ENCODE results near the gene PVALB. TPM values are rescaled to one million over a fixed set of nuclear protein-coding genes. Genes with fewer than 3 reads are reported as not detected.

Gene PVALB
- total and polyA plus RNA-seq, 9 of the 15 experiments (the other 6 are each of a cell fraction or from before 2014, with no cell fraction given) = not detected

- BruUV-seq (replicated peaks) = no TSS peak
- intact Hi-C loops (cut with micrococcal nuclease) = no loop called here
- H3K4me3 ChIP-seq = no peak overlapping the region
Measured at GRCh38 chr22:36863281-36863680, 46.4 kb upstream of the PVALB start.

More at GRCh38 chr22:36863281-36863680, 46.4 kb upstream of the PVALB start:
- Histone ChIP-seq H3K9me1 (ENCODE audit: control insufficient read depth, insufficient read depth, low read length) (no peaks in the 10 kb centered on the region), H3K36me3 (ENCODE audit: control insufficient read depth, insufficient read depth, low read length) (no peaks in the 10 kb centered on the region), H3K79me2 (ENCODE audit: control insufficient read depth, insufficient read depth, low read length) (no peaks in the 10 kb centered on the region), H2AFZ (ENCODE audit: low read depth, low read length) (no peak overlapping the region), H3K9ac (ENCODE audit: insufficient read depth in 1 of 2, low read depth in 2 of 2, low read length in 2 of 2) (no peak overlapping the region), H4K20me1 (replicated peaks; ENCODE audit: control insufficient read depth, insufficient read depth, low read length) (no peaks in the 10 kb centered on the region), H3K27ac (ENCODE audit: extremely low read depth, low read depth, low read length) (no peak overlapping the region), H3K4me2 (ENCODE audit: insufficient read depth, low read length) (no peak overlapping the region), H3K9me3 (replicated peaks; ENCODE audit: control insufficient read depth, insufficient read depth, low read depth, low read length) (no peaks in the 10 kb centered on the region), H3K27me3 (ENCODE audit: control insufficient read depth in 2 of 2, insufficient read depth in 2 of 2, low read length in 2 of 2) (no peaks in the 10 kb centered on the region; a peak in 1 of 5 replicates), H3K4me1 (replicated peaks in 1 of 2; ENCODE audit: control insufficient read depth in 2 of 2, insufficient read depth in 2 of 2, low read length in 2 of 2) (peaks cover 0 to 13% of the 10 kb centered on the region in 2 experiments; a peak in 2 of 5 replicates)
- no peak for ATAC-seq
- ChIA-PET POLR2A (interaction anchor here (0.7 kb wide), 1 partner anchor 21 kb away, joined by 3 read pairs; no protein-coding TSS in a partner anchor), CTCF (ENCODE audit: low intra/inter-chr PET ratio) (no interaction called here)
- no peak for TF ChIP-seq ZNF766 (CRISPR knock-in tag; conservative IDR thresholded peaks at IDR 0.05)
- TF ChIP-seq SMAD1 (IDR thresholded peaks at IDR 0.05; ENCODE audit: low read depth, low read length, partially characterized antibody) = no peak
- no peak for TF ChIP-seq ZNF133 (CRISPR knock-in tag; IDR thresholded peaks at IDR 0.05)
- TF ChIP-seq PHF21A (IDR thresholded peaks at IDR 0.05; ENCODE audit: borderline replicate concordance, low read depth) = no peak
- no peak for TF ChIP-seq MCM3 (IDR thresholded peaks at IDR 0.05)
- no peak for TF ChIP-seq TEAD4 (IDR thresholded peaks at IDR 0.05; ENCODE audit: low read length)
- no peak for TF ChIP-seq TEAD4 (CRISPR knock-in tag; IDR thresholded peaks at IDR 0.05; ENCODE audit: borderline replicate concordance)
- TF ChIP-seq TAF15 (IDR thresholded peaks at IDR 0.05; ENCODE audit: low read depth, low read length) = no peak
- no peak for TF ChIP-seq TOE1 (IDR thresholded peaks at IDR 0.05; ENCODE audit: borderline replicate concordance)
- TF ChIP-seq TOE1 (CRISPR knock-in tag; IDR thresholded peaks at IDR 0.05; ENCODE audit: borderline replicate concordance, low read depth) = no peak
- no peak for TF ChIP-seq RBM25 (IDR thresholded peaks at IDR 0.05; ENCODE audit: low read depth, low read length, severe bottlenecking)
- no peak for TF ChIP-seq ELK3 (CRISPR knock-in tag; IDR thresholded peaks at IDR 0.05)
- no peak for TF ChIP-seq EGR1 (conservative IDR thresholded peaks at IDR 0.05)
- no peak for TF ChIP-seq PTBP1 (IDR thresholded peaks at IDR 0.05; ENCODE audit: low read depth, low read length)
- no peak for TF ChIP-seq LEF1 (IDR thresholded peaks at IDR 0.05)
- no peak for TF ChIP-seq ZNF778 (CRISPR knock-in tag; IDR thresholded peaks at IDR 0.05)
- in situ Hi-C loops (cut with MboI) = loop anchor here (10.0 kb wide), 1 partner anchor 318 kb away; no protein-coding TSS in a partner anchor
- FAIRE-seq = no peak
- 28% methylated on average over 7 of the region's 11 CpGs for WGBS (ENCODE audit: insufficient coverage, low coverage, missing lambda C conversion rate)
- no peak for DNase-seq (ENCODE audit: extremely low read depth in 1 of 4, low spot score in 3 of 4)

Measured in K562 (cell line).